ENCODE measurements around the gene LMBR1L.

The LMBR1L gene

GRCh38 chr12:49109641-49110463 lies 795 bp downstream of the LMBR1L start:
- peak; percentile 55 for DNase-seq

- no peak for DNase-seq
Observed at GRCh38 chr12:49108958-49109404, 1.7 kb downstream of the LMBR1L start.

DNA sequence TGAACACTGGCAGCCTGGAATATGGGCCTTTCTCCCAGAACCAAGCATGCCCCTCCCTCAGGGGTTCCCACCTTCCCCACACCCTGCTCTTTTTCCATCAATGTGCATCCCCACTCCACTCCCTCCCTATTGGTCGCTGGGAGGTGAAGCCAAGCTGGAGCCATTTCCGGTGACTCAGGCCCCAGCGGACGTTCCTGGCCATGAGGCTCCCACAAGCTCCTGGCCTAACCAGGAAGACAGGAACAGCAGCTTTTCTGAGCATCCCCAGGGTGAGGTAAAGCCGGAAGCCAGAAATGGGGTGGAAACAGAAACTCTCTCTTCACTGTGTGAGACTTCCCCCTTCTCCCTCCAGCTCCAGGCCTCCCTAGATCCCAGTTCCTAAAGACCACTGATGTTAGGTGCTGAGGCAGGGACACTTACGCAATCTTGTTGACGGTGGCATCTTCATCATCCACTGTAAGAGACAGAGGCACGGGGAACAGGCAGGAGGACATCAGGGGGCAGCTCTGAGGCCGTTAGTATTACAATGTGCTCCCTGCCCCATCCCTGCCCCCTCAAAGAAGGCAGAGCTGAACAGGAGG lies 5.1 kb downstream of the LMBR1L start:
- DNase-seq = no peak

DNA sequence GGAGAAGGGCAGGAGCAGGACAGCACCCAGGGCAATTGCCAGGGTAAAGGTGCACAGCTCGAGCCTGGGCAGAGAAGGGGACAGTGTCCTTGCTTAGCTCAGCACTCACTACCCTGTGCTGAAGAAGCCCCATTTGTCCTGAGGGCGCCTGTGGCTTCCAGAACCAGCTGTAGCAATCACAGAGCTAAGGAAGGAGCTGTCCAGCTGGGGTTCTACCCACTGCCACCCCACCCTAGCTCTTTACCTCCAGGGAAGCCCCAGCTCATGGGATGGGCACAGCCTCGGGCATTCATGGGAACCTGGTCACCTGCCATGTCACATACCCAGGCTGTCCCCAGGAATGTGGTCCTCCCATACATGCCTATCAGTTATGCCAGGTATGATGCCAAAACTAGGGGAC lies 5.8 kb downstream of the LMBR1L start:
- DNase-seq = no peak

DNA sequence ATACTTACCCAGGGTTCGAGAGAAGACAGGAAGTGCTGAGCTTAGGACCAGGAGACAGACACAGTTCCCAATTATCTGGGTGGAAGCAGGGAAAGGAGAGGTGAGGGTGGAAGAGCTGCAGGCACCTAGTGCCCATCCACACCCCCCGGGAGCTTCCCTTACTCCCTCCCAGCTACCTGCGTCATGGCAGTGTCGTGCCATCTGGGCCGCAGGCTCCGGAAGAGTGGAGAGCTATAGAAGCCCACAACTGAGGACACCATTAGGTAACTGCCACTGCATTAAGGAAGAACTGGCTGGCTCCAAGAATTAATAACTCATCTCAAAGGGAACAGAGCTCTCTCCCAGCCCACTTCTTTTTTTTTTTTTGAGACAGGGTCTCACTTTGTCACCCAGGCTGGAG lies 10.3 kb downstream of the LMBR1L start:
- no peak for DNase-seq

DNA sequence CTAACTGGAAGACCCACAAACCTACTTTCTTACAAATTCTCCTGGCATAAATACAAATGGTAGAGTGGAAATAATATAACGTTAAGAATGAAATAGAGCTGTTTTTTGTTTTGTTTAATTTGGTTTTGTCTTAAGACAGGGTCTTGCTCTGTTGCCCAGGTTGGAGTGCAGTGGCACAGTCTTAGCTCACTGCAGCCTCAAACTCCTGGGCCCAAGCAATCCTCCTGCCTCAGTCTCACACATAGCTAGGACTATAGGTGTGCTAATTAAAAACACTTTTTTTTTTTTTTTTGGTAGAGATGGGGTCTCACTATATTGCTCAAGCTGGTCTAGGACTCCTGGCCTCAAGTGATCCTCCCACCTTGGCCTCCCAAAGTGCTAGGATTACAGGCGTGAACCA lies 11.9 kb downstream of the LMBR1L start:
- DNase-seq = no peak

DNA sequence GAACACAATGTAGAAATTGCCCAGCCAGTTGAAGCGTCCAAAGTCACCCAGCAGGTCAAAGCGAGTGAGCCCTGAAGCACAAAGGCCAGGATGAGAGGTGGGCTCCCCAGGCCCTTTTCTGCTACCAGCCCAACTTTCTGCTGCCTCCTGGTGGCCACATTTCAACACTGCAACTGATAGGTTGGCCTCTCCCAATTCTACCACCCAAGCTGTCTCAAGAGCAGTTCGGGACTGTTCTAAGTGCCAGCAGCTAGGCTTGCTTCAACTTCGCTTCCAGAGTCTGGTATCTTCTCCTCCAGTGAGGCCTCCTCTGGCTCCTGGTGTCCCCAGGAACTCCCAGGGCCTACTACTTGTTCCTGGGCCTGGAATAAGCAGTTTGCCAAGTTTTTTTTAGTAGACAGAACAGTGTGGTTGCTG lies 12.6 kb downstream of the LMBR1L start:
- DNase-seq = peak; percentile 71

GRCh38 chr12:49097381-49097780 lies 13.3 kb downstream of the LMBR1L start:
- DNase-seq = peak; percentile 3

- DNase-seq = no peak
Observed at GRCh38 chr12:49094975-49095365, 15.7 kb downstream of the LMBR1L start.

GRCh38 chr12:49094160-49094974 lies 16.3 kb downstream of the LMBR1L start, which contains the start of gene DHH:
TSS of gene DHH (minus strand) at chr12:49094801. CDS start at chr12:49094512, 289 bp downstream.
- peak; percentile 63 for DNase-seq

DNA sequence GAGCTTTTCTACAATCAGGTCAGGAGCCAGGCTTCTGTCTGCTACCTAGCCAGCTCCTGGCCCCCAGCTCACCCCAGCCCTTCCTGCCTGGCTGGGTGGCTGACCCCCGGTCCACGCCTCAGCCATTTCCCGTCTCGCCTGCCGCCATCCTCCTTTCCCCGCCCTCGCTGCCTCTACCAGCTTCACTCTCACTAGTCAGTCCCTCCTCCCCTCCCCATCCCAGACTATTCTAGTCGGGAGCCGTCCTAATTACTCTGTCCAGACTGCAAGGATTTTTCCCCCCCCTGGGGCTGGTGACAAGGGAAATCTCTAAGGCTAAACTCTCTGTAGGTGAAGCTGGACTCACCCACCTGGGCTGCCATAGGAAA lies 16.9 kb downstream of the LMBR1L start:
- peak; percentile 47 for DNase-seq

- DNase-seq = no peak
Observed at GRCh38 chr12:49092816-49093406, 17.7 kb downstream of the LMBR1L start.

DNA sequence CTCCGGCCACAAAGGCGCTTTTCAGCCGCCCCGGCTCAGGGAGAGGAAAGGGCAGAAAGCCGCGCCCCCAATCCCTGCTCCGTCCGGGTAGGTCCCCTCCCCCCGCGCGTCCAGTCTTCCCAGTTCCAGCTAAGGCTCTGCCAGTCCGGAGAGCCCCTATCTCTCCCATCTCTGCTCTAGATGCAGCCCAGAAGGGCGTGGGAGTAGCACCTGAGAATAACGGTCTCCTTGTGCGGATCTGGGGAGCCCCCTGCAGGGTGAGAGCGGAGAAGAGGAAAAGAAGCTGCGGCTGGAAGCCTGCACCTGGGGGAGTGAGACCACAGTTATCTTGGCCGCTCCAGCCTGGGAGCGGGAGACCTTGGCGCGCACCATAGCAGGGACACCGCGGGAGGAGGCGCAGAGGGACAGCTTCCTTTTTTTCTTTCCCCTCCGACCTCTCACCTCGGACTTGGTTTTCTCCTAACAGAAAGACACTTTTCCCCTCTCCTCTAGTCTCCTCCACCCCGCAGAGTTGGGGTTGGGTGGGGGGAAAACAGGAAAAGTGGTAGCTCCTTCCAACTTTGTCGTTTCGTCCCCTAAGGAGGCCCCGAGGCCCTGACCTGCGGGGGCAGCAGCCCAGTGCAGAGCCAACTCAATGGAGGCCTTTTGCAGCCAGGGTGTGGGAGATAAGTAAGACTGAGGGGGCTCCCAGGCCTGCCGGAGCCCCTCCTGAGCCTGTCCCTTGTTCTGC lies 18.4 kb downstream of the LMBR1L start:
- peak; percentile 74 for DNase-seq

DNA sequence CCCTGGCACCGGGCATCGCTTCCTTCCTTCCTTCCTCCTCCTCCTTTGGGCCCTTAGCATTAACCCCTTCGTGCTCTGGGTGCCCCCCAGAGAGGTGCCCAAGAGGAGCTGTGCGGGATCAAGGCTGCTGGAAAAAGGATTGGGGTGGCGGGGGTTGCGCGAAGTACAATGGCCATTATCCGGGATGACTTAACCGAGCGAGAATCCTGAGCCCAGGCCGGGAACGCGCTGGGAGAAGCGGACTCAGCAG lies 18.9 kb downstream of the LMBR1L start:
- DNase-seq = no peak

DNA sequence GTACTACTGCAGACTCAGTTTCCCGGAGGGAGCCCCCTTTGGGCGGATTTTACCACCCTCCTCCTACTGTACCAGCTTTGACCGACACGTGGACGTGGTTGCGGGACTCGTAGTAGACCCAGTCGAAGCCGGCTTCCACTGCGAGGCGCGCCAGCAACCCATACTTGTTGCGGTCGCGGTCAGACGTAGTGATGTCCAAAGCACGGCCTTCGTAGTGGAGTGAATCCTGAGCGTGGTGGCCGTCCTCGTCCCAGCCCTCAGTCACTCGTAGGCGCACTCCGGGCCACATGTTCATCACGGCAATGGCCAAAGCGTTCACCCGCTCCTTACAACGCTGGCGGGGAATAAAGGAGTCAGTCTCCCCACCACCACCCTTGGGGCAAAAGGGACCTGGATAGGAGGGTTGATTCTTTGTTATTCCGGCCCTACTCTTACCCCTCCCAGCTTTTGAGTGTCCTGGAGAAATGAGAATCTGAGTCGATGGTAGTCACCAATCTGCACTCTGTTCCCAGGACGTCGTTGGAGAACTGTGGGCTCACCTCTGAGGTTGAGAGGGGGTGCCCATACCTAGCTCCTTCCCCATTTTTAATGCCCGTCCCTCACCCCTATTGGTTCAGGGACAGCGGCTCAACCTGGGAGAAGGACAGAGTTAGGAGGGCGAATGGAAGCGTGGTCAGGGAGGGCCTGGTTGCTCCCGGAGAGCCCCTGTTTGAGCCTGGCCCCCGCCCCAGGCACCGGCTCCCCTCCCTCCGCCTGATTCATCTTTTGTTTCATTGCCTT lies 19.4 kb downstream of the LMBR1L start:
- DNase-seq = peak; percentile 50

DNA sequence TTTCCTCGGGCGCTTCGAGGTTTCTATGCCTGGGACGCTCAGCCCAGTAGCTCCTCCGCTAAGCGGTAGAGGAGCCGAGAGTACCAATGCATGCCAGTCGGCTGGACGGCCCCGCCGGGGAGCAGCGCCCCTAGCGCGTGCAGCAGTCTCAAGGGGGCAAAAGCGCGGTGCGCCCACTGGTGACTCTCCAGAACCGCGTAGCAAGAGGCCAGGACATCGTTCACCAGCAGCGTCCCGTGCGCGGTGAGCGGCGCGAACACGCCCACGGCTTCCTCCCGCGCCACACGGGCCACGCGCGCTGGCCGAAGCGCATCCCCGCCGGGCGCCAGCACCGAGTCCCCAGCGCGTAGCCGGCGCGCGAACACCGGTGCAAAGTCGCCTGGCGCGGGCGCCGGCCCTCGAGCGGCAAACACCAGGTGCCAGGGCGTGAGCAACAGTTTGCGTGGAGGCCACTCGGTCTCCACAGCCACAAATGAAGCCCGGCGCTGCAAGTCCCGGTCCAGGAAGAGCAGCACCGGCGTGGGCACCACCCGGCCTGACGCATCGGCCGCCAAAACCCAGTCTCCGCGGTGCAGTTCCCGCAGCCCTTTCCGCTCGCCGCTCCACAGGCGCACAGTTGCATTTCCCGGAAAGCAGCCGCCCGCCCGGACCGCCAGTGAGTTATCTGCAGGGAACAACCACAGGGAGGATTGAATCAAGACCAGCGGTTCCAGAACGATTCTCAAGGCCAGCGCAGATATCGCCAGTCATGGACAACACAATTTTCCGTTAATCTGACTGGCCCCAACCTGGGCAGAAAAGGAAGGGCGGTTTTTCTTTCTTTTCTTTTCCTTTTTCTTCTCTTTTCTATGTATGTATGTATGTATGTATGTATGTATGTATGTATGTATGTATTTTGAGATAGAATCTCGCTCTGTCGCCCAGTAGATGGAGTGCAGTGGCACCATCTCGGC lies 20.6 kb downstream of the LMBR1L start:
- peak; percentile 73 for DNase-seq

GRCh38 chr12:49088932-49089330 lies 21.7 kb downstream of the LMBR1L start:
- no peak for DNase-seq

DNA sequence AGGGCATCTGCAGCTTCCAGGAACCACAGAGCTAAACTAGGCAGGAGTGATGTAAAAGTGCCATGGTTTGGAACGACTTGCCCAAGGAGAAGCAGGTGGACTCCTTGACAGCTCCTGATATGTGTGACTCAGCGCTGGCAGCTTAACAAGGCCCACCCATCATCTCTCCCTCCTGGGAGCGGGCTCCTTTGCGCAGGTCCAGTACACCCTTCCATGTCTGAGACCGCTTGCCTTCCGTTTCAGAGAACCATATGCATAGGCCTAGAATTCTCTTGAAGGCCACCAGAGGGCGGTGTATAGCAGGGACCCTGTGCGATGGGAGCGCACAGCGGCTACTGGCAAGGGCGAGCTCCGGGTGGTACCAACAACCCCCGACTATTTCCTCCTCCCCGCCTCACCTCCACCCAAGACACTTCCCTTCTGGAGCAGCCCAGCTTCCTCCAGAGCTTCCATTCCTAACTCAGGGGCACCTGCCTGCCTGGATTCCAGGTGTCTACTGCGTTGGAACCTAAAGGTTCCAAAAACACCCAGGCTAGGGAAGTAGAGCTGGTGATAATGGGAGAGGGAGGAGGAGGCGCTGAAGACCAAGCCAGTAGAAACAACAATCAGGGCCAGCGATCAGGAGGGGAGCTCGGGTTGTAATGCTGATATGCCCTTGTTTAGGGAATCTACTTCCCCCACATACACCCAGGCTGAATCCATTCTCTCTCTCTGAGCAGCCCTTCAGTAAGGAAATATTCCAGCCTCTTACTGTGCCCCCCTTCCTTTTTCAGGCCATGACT lies 22.3 kb downstream of the LMBR1L start:
- peak; percentile 85 for DNase-seq

- no peak for DNase-seq
Observed at GRCh38 chr12:49086116-49086515, 24.5 kb downstream of the LMBR1L start.

DNA sequence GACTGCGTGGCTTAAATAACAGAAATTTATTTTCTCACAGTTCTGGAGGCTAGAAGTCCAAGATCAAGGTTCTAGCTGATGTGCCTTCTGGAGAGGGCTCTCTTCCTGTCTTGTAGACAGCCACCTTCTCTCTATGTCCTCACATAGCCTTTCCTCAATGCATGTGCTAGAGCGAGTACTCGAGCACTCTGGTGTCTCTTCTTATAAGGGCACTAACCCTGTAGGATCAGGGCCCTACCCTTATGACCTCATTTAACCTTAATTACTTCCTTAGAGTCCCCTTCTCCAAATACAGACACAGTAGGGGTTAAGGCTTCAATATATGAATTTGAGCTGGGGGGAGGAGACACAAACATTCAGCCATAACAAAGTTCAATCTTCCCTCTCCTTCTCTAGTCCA lies 26.2 kb downstream of the LMBR1L start:
- DNase-seq = no peak
